GM12892 (cell line): ENCODE results near the gene LHX1.

Experiments
- POLR2A ChIP-seq: IDR thresholded peaks from 2 replicates; pipeline ENCODE4 v1.6.1; 2011; ENCODE audit warnings: low read depth, low read length, control low read depth
- POLR2AphosphoS5 ChIP-seq: IDR thresholded peaks from 2 replicates; pipeline ENCODE4 v1.6.1; 2011; ENCODE audit warnings: low read depth, low read length, control low read depth
- TAF1 ChIP-seq: IDR thresholded peaks from 2 replicates; pipeline ENCODE4 v1.6.1; 2011; ENCODE audit warnings: low read depth, mild to moderate bottlenecking, control low read depth, low read length, borderline replicate concordance

GRCh38 chr17:36926701-36927100 is 10.6 kb upstream of the LHX1 start:
- no peak for TF ChIP-seq POLR2A
- TF ChIP-seq TAF1 = no peak
- TF ChIP-seq POLR2AphosphoS5 = no peak
